GM21447 (cell line): ENCODE measurements around the gene MINDY2.
"Not testable (repeated sequence)": the region's sequence is repeated elsewhere in the genome, so short reads cannot be mapped to it uniquely, and the experiment has no call there.

Source experiments
- ATAC-seq: cut with Tn5 transposase; IDR thresholded peaks from one replicate; pipeline ENCODE4 v1.9.1; 2021; ENCODE audit not compliant: unreplicated experiment

Gene MINDY2

GRCh38 chr15:58877999-58878825, 107.1 kb downstream of the MINDY2 start:
- no peak for ATAC-seq

DNA sequence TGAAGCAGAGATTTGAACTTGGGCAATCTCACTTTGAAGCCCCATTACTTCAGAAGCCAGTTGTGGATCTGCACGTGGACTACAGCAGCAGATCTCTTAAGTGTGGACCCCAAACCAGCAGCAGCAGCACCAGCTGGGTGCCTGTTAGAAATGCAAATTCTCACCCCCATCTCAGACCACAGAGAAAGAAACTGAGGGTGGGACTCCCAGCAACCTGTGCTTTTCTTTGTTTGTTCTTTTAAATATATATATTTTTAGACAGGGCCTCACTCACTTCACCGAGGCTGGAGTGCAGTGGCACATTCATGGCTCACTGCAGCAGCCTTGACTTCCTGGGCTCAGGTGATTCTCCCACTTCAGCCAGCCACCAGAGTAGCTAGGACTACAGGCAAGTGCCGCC, 109.2 kb downstream of the MINDY2 start:
- ATAC-seq: no peak

DNA sequence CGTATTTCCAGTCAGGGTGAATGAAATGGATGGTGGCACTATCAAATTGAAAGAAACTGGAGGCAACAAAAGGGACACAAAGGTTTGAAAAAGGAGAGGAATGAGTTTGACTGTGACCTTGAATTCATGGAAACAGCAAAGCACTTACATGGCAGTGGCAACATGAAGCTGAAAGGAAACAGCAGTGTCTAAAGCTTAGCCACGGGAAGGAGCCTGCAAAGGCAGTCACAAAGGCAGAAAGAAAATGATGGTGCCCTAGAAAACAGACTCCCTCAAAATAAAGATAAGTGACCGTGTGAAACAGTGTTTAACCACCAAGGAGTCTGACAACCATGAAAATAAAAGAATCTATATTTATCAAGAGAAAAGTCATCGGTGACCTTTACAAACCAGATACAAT, 111.1 kb downstream of the MINDY2 start:
- ATAC-seq: no peak

DNA sequence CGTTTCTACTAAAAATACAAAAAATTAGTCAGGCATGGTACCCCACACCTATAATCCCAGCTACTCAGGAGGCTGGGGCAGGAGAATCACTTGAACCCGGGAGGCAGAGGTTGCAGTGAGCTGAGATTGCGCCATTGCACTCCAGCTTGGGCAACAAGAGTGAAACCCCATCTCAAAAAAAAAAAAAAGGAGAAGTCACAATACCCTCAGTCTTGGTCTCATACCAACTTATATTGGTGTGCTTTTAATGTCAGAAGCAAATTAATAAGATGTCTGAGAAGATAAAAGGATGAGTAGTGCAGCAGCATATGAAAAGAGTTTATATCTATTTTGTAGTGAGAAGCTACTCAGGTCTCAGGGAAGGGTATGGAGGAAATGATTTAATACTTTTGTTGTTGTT, 112.8 kb downstream of the MINDY2 start:
- ATAC-seq: not testable (repeated sequence)

DNA sequence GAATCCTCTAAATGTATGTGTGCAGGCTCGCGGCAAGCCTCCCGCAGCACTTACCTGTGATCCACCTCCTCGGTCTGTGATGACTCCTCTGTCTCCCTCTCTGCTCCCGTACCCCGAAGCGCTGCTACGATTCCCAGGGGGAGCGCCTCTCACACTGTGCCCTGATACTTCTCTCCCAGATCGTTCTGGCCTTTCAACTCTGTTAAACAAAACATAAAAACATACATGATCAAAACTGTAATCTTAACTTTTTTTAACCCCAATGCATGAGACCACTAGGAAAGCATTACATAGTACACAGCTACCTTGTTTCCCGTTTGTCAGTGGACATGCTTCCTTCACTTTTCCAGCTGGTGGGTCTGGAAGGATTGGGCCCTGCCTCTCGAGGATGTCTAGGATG, 115.8 kb downstream of the MINDY2 start:
- no peak for ATAC-seq

GRCh38 chr15:58889363-58889762, 118.3 kb downstream of the MINDY2 start:
- no peak for ATAC-seq

GRCh38 chr15:58898150-58898680, 127.1 kb downstream of the MINDY2 start:
- ATAC-seq: no peak

- no peak for ATAC-seq
Observed at GRCh38 chr15:58900631-58901030, 129.5 kb downstream of the MINDY2 start.

DNA sequence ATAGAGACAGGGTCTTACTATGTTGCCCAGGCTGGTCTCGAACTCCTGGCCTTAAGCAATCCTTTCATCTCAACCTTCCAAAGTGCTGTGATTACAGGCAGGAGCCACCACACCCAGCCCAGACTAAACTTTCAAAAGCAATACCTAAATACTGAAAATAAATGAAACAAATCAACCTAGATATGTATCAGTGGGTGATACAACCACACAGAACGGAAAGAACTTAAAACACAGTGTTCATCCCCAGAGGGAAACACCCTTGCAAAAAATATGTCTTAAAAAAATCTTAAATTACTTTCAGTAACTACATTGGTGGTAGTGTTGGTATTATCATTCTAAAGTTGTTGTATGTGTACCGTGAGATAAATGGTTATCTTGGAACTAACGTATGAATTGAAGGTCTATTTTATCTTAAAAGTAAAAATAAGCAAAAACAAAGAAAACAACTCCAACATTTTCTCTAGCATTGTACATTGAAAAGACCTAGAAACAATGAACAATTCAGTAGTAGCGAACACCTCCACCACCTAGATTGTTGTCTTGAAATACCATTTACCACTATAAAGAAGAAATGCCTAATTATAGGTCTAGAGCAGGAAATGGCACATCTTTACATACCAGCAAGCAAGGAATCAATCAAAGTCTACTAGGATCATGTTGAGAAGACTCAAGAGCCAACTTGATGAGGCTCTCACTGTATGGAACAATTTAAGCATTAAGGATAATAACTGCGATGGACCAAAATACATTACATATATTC, 137.6 kb downstream of the MINDY2 start:
- ATAC-seq: no peak

DNA sequence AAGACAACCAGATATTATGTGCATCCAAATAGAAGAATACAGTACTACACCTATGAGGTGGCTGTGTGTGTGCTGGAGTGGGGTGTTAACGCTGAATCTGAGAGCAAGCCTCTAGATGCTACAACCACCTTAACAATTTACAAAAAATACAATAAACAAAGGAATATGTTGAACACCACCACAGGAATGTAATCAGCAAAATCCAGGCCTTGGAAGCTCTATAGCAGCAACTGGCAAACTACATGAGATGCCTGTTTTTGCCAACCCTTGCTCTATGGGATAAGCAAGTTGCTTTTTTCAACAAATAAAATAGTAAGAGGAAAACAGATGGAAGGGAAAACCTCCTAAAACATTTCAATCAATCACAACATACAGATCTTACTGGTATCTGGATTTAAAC, 138.5 kb downstream of the MINDY2 start:
- ATAC-seq: no peak

- no peak for ATAC-seq
Observed at GRCh38 chr15:58910456-58910855, 139.4 kb downstream of the MINDY2 start.
